ENCODE measurements around the gene TSPAN3.

The TSPAN3 gene

DNA sequence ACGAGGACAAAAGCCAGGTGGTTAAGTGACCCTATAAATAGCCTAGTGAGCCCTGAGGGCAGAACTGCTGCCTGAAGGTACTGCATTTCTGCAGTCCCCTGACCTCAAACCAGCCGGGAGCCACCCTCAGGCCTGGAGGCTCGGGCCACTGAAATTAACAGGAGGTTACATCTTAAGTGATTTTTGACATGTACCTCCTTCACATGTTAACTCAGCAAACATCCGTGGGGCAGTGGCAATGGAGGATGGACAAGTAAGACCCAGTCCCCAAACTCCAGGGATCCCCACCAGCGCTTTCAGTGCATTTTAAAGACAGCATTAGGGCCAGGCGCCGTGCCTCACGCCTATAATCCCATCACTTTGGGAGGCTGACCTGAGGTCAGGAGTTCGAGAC, 49.8 kb downstream of the TSPAN3 start:
- H3K4me3 Mint-ChIP-seq: no peak overlapping the region
- peak overlapping the region; percentile 95 for H3K27ac Mint-ChIP-seq
- H3K9me3 Mint-ChIP-seq: no peaks in the 10 kb centered on the region
- H3K4me1 Mint-ChIP-seq (ENCODE audit: low read depth): peaks cover 85% of the 10 kb centered on the region
- H3K27me3 Mint-ChIP-seq: no peaks in the 10 kb centered on the region
- peaks cover 82% of the 10 kb centered on the region for H3K36me3 Mint-ChIP-seq (ENCODE audit: low read depth)
- no peak for DNase-seq

DNA sequence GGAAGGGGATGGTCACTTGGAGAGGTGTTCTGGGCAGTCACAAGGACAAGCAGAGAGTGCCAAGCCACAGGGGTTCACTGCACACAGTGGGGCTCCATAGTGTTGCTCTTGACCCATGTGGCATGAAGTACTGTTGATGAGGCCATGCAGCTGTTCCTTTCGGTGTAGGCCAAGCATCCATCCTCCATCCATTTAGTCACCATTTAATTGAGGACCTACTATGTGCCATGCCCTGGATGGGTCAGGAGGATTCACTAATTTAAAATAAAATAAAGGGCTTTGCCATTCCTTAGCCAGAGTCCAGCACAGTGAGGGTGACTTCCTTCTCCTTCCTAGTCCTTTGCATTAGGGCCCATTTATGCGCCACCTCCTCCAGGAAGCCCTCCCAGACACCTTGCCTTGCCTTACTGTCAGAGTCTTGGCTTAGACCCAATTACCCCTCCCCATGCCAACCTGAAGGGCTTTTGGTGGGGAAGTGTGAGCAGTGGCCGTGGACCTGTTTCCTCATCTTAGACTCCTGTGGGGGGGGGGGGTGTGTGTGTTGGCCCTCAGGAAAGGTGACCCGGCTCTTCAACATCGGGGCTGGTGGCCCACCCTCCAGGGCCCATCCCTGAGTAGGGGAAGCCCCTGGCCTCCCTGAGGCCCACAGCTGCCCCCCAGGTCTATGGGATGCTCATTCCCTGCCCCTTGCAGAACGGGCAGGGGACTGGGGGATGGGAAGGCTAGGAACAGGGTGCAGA, 50.4 kb downstream of the TSPAN3 start:
- Mint-ChIP-seq H3K27ac (peak overlapping the region; percentile 95), H3K4me1 (ENCODE audit: low read depth) (peaks cover 88% of the 10 kb centered on the region), H3K4me3 (peak overlapping the region; percentile 56), H3K36me3 (ENCODE audit: low read depth) (peaks cover 76% of the 10 kb centered on the region), H3K27me3 (no peaks in the 10 kb centered on the region), H3K9me3 (no peaks in the 10 kb centered on the region)
- no peak for DNase-seq

DNA sequence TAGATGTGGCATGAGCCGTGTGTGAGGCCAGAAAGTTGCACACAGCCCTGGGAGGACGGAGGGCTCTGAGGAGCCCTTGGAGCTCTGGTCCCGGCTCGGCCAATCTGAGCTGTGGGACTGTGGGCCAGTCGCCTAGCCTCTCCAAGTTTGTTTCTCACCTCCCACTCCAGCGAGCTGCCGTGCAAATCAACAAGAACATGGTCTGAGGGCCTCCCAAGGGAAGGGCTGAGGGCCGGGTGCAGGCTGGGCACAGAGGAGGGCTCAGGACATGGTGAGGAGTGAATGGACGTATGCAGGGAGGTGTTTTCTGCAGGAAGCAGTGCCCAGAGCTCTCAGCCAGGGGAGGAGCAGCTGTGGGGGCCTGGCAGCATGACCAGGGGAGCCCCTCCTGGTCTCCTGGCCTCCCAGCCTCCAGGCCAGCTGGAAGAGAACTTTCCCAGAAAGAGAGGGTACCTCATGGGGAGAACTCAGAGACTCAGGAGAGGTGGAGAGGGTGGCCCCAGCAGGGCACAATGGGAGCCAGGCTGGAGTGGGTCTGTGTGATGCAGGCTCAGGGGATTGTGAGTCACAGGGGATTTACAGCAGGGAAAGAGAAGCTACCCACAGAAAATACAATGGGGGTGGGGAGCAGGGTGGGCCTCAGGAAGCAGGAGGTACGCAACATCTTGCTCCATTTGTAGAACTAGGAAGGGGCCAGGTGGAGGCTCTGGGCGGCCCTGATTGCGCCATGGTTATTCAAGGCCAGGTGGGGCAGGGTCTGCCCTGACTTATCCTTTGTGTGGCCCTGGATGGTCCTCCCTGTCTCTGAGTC, 51.2 kb downstream of the TSPAN3 start:
- Mint-ChIP-seq H3K36me3 (ENCODE audit: low read depth) (peaks cover 75% of the 10 kb centered on the region), H3K4me1 (ENCODE audit: low read depth) (peaks cover 96% of the 10 kb centered on the region), H3K27me3 (no peaks in the 10 kb centered on the region), H3K27ac (peak overlapping the region; percentile 95), H3K4me3 (peak overlapping the region; percentile 56), H3K9me3 (no peaks in the 10 kb centered on the region)
- DNase-seq: peak; percentile 69

- Mint-ChIP-seq H3K4me1 (ENCODE audit: low read depth) (peaks cover 100% of the 10 kb centered on the region), H3K4me3 (peak overlapping the region; percentile 56), H3K9me3 (no peaks in the 10 kb centered on the region), H3K27ac (peak overlapping the region; percentile 95), H3K27me3 (no peaks in the 10 kb centered on the region), H3K36me3 (ENCODE audit: low read depth) (peaks cover 71% of the 10 kb centered on the region)
- DNase-seq: no peak
These were observed 52.0 kb downstream of the TSPAN3 start for GRCh38 chr15:77018796-77019505.

DNA sequence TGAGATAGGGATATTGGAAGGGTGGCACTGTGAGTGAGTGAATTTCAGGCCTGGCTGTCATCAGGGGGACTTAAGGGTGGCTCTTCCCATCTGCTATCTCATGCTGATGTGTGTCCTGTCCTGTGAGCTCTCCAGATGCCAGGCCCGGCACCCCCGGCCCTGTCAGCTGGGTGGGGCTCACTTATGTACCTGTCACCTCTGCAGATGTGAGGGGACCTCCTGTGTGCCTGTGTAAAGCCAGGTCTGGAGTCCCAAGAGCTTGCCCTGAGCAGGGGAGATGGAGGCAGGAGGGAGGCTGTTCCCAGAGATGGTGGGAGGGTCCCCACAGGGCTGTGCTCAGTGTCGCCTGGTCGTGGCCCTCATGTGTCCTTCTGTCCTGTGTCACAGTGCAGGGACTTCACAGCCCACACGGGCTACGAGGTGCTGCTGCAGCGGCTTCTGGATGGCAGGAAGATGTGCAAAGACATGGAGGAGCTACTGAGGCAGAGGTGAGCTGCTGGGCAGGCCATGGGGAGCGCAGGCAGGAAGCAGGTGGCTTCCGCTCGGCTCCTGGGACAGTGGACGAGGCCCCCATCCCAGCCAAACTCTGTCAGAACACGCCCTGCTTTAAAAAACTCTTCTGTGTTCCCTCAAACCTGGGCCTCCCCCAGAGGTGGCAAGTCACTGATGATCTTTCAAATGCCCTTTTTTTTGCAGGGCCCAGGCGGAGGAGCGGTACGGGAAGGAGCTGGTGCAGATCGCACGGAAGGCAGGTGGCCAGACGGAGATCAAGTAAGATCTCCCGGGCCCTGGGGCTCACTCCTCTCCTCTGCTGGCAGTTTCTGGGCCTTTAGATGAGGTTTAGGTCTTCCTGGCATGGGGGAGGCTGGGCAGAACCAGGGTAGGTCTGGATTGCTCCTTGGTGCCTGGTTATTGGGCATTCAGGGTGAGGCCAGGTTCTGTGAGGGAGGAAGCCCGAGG, 52.9 kb downstream of the TSPAN3 start:
- peak overlapping the region; percentile 95 for H3K27ac Mint-ChIP-seq
- no peaks in the 10 kb centered on the region for H3K27me3 Mint-ChIP-seq
- H3K4me1 Mint-ChIP-seq (ENCODE audit: low read depth): peaks cover 100% of the 10 kb centered on the region
- no peak for DNase-seq
- H3K36me3 Mint-ChIP-seq (ENCODE audit: low read depth): peaks cover 66% of the 10 kb centered on the region
- no peak overlapping the region for H3K4me3 Mint-ChIP-seq
- no peaks in the 10 kb centered on the region for H3K9me3 Mint-ChIP-seq

- Mint-ChIP-seq H3K27ac (peak overlapping the region; percentile 95), H3K4me1 (ENCODE audit: low read depth) (peaks cover 99% of the 10 kb centered on the region), H3K27me3 (no peaks in the 10 kb centered on the region), H3K36me3 (ENCODE audit: low read depth) (peaks cover 64% of the 10 kb centered on the region), H3K4me3 (no peak overlapping the region), H3K9me3 (no peaks in the 10 kb centered on the region)
- no peak for DNase-seq
These were observed 53.7 kb downstream of the TSPAN3 start for GRCh38 chr15:77017091-77017660.

- peak overlapping the region; percentile 95 for H3K27ac Mint-ChIP-seq
- H3K9me3 Mint-ChIP-seq: no peaks in the 10 kb centered on the region
- no peak overlapping the region for H3K4me3 Mint-ChIP-seq
- no peak for DNase-seq
- peaks cover 61% of the 10 kb centered on the region for H3K36me3 Mint-ChIP-seq (ENCODE audit: low read depth)
- H3K4me1 Mint-ChIP-seq (ENCODE audit: low read depth): peaks cover 96% of the 10 kb centered on the region
- no peaks in the 10 kb centered on the region for H3K27me3 Mint-ChIP-seq
These were observed 54.6 kb downstream of the TSPAN3 start for GRCh38 chr15:77016321-77016695.

DNA sequence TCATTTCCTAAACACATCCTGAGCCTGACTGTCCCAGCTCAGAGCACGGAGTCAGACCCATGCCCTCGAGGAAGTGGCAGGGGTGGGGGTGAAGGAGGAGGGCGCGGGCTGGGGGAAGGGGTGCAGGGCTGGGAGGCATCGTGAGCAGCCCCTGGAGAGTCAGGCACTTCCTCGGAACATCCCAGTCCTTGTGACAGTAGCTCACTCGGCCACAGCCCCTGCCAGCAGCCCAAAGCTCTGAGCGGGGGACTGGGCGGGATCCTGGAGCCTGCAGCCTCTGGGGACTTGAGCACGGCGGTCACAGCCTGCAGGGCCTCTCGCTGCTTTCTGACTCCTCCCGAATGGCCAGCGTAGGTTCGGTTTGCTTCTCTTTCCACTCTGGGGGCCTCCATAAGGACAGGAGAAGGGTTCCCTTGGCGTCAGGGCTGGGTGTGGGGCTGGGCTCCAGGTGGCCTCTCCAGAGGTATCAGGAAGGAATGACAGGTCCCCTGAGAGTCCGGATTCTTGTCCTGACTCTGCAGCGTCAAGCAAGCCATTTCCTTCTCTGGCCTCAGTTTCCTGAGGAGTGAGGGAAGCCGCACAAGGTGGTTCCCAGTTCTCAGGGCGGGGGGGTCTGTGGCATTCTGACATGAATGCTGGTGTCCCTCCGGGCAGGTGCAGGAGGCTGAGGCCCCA, 55.1 kb downstream of the TSPAN3 start:
- peaks cover 61% of the 10 kb centered on the region for H3K36me3 Mint-ChIP-seq (ENCODE audit: low read depth)
- no peaks in the 10 kb centered on the region for H3K27me3 Mint-ChIP-seq
- no peak for DNase-seq
- peak overlapping the region; percentile 27 for H3K4me3 Mint-ChIP-seq
- H3K4me1 Mint-ChIP-seq (ENCODE audit: low read depth): peaks cover 96% of the 10 kb centered on the region
- peak overlapping the region; percentile 95 for H3K27ac Mint-ChIP-seq
- no peaks in the 10 kb centered on the region for H3K9me3 Mint-ChIP-seq

GRCh38 chr15:77014132-77015081, 56.5 kb downstream of the TSPAN3 start:
- H3K27ac Mint-ChIP-seq: peak overlapping the region; percentile 95
- peaks cover 60% of the 10 kb centered on the region for H3K36me3 Mint-ChIP-seq (ENCODE audit: low read depth)
- no peaks in the 10 kb centered on the region for H3K27me3 Mint-ChIP-seq
- H3K4me3 Mint-ChIP-seq: peak overlapping the region; percentile 61
- no peak for DNase-seq
- H3K4me1 Mint-ChIP-seq (ENCODE audit: low read depth): peaks cover 96% of the 10 kb centered on the region
- H3K9me3 Mint-ChIP-seq: no peaks in the 10 kb centered on the region

- H3K36me3 Mint-ChIP-seq (ENCODE audit: low read depth): peaks cover 58% of the 10 kb centered on the region
- H3K9me3 Mint-ChIP-seq: no peaks in the 10 kb centered on the region
- H3K4me1 Mint-ChIP-seq (ENCODE audit: low read depth): peaks cover 96% of the 10 kb centered on the region
- H3K27me3 Mint-ChIP-seq: no peaks in the 10 kb centered on the region
- peak overlapping the region; percentile 95 for H3K27ac Mint-ChIP-seq
- H3K4me3 Mint-ChIP-seq: peak overlapping the region; percentile 61
- peak; percentile 87 for DNase-seq
These were observed 57.2 kb downstream of the TSPAN3 start for GRCh38 chr15:77013776-77014131.

DNA sequence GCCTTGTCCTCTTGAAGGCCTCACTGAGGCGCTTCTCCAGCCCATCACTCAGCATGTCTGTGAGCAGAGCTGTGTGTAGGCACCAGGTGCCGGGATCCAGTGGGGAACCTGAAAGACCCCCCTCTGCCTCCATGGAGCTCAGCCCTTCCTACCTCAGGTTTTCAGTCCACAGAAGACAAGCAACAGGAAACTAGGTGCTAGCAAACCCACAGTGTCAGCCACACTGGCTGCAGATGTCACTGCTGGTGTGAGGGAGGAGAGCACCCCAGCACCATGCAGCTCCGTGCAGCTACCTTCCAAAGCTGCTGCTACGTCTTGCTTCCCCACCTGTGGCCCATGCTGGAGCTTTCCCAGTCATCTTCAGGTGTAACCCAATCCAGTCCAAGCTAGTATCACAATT, 58.0 kb downstream of the TSPAN3 start:
- H3K4me1 Mint-ChIP-seq (ENCODE audit: low read depth): peaks cover 92% of the 10 kb centered on the region

GRCh38 chr15:77012117-77012712, 58.7 kb downstream of the TSPAN3 start:
- peak overlapping the region; percentile 61 for H3K4me3 Mint-ChIP-seq

More for the DNA sequence above, 58.0 kb downstream of the TSPAN3 start:
- Mint-ChIP-seq H3K4me3 (peak overlapping the region; percentile 61), H3K36me3 (ENCODE audit: low read depth) (peaks cover 58% of the 10 kb centered on the region), H3K9me3 (no peaks in the 10 kb centered on the region), H3K27me3 (no peaks in the 10 kb centered on the region), H3K27ac (peak overlapping the region; percentile 95)
- DNase-seq: peak; percentile 62

More at GRCh38 chr15:77012117-77012712, 58.7 kb downstream of the TSPAN3 start:
- Mint-ChIP-seq H3K36me3 (ENCODE audit: low read depth) (peaks cover 59% of the 10 kb centered on the region), H3K27me3 (no peaks in the 10 kb centered on the region), H3K27ac (peak overlapping the region; percentile 95), H3K4me1 (ENCODE audit: low read depth) (peaks cover 88% of the 10 kb centered on the region), H3K9me3 (no peaks in the 10 kb centered on the region)
- no peak for DNase-seq

Measured in activated T-cell treated with anti-CD3 and anti-CD28 coated beads, Interleukin-2, amount 50 U/mL, for 24 hours (primary cell).